Suprapubic skin (tissue), 4 donors: ENCODE data around the gene MAML2. TPM values are rescaled to one million over a fixed set of nuclear protein-coding genes. Genes with fewer than 3 reads are reported as not detected.

ENCODE experiments used
- DNase-seq, 2 donors: peaks; one replicate each; pipeline ENCODE4 v3.0.0-alpha.2; 2019; ENCODE audit warnings: low spot score in 2 of 2
- H3K27ac ChIP-seq: fragments of 200-600 bp; sonication (generic); one replicate; pipeline ENCODE4 v1.5.1; 2019
- H3K27me3 ChIP-seq: fragments of 200-600 bp; sonication (generic); one replicate; pipeline ENCODE4 v1.5.1; 2019
- H3K36me3 ChIP-seq: fragments of 200-600 bp; sonication (generic); one replicate; pipeline ENCODE4 v1.5.1; 2019
- H3K4me1 ChIP-seq: fragments of 200-600 bp; sonication (generic); one replicate; pipeline ENCODE4 v1.5.1; 2019
- H3K4me3 ChIP-seq: fragments of 200-600 bp; sonication (generic); one replicate; pipeline ENCODE4 v1.5.1; 2019; ENCODE audit warnings: mild to moderate bottlenecking
- H3K9me3 ChIP-seq: fragments of 200-600 bp; sonication (generic); one replicate; pipeline ENCODE4 v1.5.1; 2019
- CTCF ChIP-seq, 2 donors: fragments of 200-600 bp in 1 of 2; fragments of 450-650 bp in 1 of 2; sonication (generic) in 1 of 2; IDR thresholded peaks; one replicate each; pipeline ENCODE4 v1.5.1; 2016 to 2019; ENCODE audit warnings: antibody characterized with exemption in 2 of 2, mild to moderate bottlenecking in 1 of 2, moderate library complexity in 1 of 2
- EP300 ChIP-seq: sonication (generic); formaldehyde crosslinking; IDR thresholded peaks from one replicate; pipeline ENCODE4 v1.6.1; 2017; ENCODE audit warnings: antibody characterized with exemption
- POLR2A ChIP-seq, 2 donors: fragments of 450-650 bp; IDR thresholded peaks; one replicate each; pipeline ENCODE4 v1.6.1; 2017; ENCODE audit warnings: antibody characterized with exemption in 2 of 2, mild to moderate bottlenecking in 2 of 2, moderate library complexity in 2 of 2
- POLR2AphosphoS5 ChIP-seq, 3 donors: sonication (generic); formaldehyde crosslinking; IDR thresholded peaks; one replicate each; pipeline ENCODE4 v1.6.1; 2017; ENCODE audit warnings: antibody characterized with exemption in 3 of 3
- WGBS: methylation state at CpG from one replicate; pipeline ENCODE4 v1.1.5; 2018; 5-methylcytosine and 5-hydroxymethylcytosine counted together
- total RNA-seq, 4 donors: library from RNA; depleted of rRNA; stranded (reverse); fragments of >200 nt; gene quantifications; one replicate each; pipeline ENCODE4 v1.1.0, GENCODE V29; 2016

MAML2 gene
- total RNA-seq, 4 donors from 2014 or later: 24.9 to 44.4 (median 30.9) TPM

GRCh38 chr11:96139691-96140090 lies 203.3 kb downstream of the MAML2 start:
- H3K4me3 ChIP-seq: no peak overlapping the region
- no peaks in the 10 kb centered on the region for H3K9me3 ChIP-seq
- 84% methylated on average over 3 of the region's 3 CpGs for WGBS
- peaks cover 36% of the 10 kb centered on the region for H3K4me1 ChIP-seq
- H3K36me3 ChIP-seq: no peaks in the 10 kb centered on the region
- no peak for DNase-seq
- no peaks in the 10 kb centered on the region for H3K27me3 ChIP-seq
- no peak for TF ChIP-seq EP300
- no peak for TF ChIP-seq CTCF (IDR thresholded peaks at IDR 0.05)
- no peak for TF ChIP-seq POLR2AphosphoS5 (IDR thresholded peaks at IDR 0.05)
- no peak for TF ChIP-seq POLR2A (IDR thresholded peaks at IDR 0.05)
- H3K27ac ChIP-seq: no peak overlapping the region

GRCh38 chr11:96137373-96137772 lies 205.6 kb downstream of the MAML2 start:
- no peaks in the 10 kb centered on the region for H3K9me3 ChIP-seq
- no peaks in the 10 kb centered on the region for H3K36me3 ChIP-seq
- no peak for TF ChIP-seq POLR2AphosphoS5 (IDR thresholded peaks at IDR 0.05)
- H3K4me1 ChIP-seq: peaks cover 23% of the 10 kb centered on the region
- H3K27ac ChIP-seq: no peak overlapping the region
- H3K4me3 ChIP-seq: no peak overlapping the region
- H3K27me3 ChIP-seq: no peaks in the 10 kb centered on the region
- no peak for DNase-seq
- WGBS: 77% methylated on average over 2 of the region's 2 CpGs

- no peak overlapping the region for H3K27ac ChIP-seq
- H3K36me3 ChIP-seq: no peaks in the 10 kb centered on the region
- H3K4me3 ChIP-seq: no peak overlapping the region
- H3K4me1 ChIP-seq: peaks cover 18% of the 10 kb centered on the region
- TF ChIP-seq EP300 (no peak), CTCF (IDR thresholded peaks at IDR 0.05) (no peak), POLR2A (IDR thresholded peaks at IDR 0.05) (no peak), POLR2AphosphoS5 (IDR thresholded peaks at IDR 0.05) (no peak)
- WGBS: 45% methylated on average over 3 of the region's 3 CpGs
- no peaks in the 10 kb centered on the region for H3K27me3 ChIP-seq
- DNase-seq: no peak
- H3K9me3 ChIP-seq: no peaks in the 10 kb centered on the region
Observed at GRCh38 chr11:96136613-96137298, 206.2 kb downstream of the MAML2 start.

GRCh38 chr11:96134602-96135001 lies 208.4 kb downstream of the MAML2 start:
- TF ChIP-seq EP300: no peak
- no peak for TF ChIP-seq CTCF (IDR thresholded peaks at IDR 0.05)
- Histone ChIP-seq H3K36me3 (no peaks in the 10 kb centered on the region), H3K4me1 (peaks cover 28% of the 10 kb centered on the region), H3K4me3 (no peak overlapping the region), H3K9me3 (no peaks in the 10 kb centered on the region), H3K27me3 (no peaks in the 10 kb centered on the region), H3K27ac (no peak overlapping the region)
- WGBS: 0% methylated on average over 1 of the region's 1 CpG
- no peak for DNase-seq

GRCh38 chr11:96132437-96132836 lies 210.6 kb downstream of the MAML2 start:
- no peak for DNase-seq
- no peaks in the 10 kb centered on the region for H3K9me3 ChIP-seq
- no peak overlapping the region for H3K27ac ChIP-seq
- 85% methylated on average over 2 of the region's 2 CpGs for WGBS
- no peaks in the 10 kb centered on the region for H3K27me3 ChIP-seq
- no peak overlapping the region for H3K4me3 ChIP-seq
- TF ChIP-seq POLR2A (IDR thresholded peaks at IDR 0.05): no peak
- no peak for TF ChIP-seq POLR2AphosphoS5 (IDR thresholded peaks at IDR 0.05)
- no peak for TF ChIP-seq CTCF (IDR thresholded peaks at IDR 0.05)
- no peak for TF ChIP-seq EP300
- H3K36me3 ChIP-seq: no peaks in the 10 kb centered on the region
- H3K4me1 ChIP-seq: peaks cover 29% of the 10 kb centered on the region
